Fibroblast of the aortic adventitia (primary cell): ENCODE data around the gene LAMA3. TPM values are rescaled to one million over a fixed set of nuclear protein-coding genes. Genes with fewer than 3 reads are reported as not detected.

ENCODE experiments used
- DNase-seq: peaks from one replicate; pipeline ENCODE4 v3.0.0-alpha.2; 2010; ENCODE audit warnings: low read depth
- H3K4me3 ChIP-seq: 2 replicates; pipeline ENCODE4 v1.5.1; 2011; ENCODE audit warnings: low read depth, mild to moderate bottlenecking, control low read depth, low read length, moderate library complexity
- total RNA-seq: library from RNA; depleted of rRNA; stranded (reverse); fragments of >200 nt; gene quantifications from 2 replicates; pipeline ENCODE4 v1.2.3, GENCODE V29; 2012; ENCODE audit warnings: low replicate concordance
- TF ChIP-seq, protein P1 (sequence below): IDR thresholded peaks from 2 replicates; pipeline ENCODE4 v1.5.1; 2011; ENCODE audit warnings: mild to moderate bottlenecking, low read length, control low read depth, inconsistent platforms; ENCODE audit not compliant: insufficient read depth

Gene LAMA3, protein sequence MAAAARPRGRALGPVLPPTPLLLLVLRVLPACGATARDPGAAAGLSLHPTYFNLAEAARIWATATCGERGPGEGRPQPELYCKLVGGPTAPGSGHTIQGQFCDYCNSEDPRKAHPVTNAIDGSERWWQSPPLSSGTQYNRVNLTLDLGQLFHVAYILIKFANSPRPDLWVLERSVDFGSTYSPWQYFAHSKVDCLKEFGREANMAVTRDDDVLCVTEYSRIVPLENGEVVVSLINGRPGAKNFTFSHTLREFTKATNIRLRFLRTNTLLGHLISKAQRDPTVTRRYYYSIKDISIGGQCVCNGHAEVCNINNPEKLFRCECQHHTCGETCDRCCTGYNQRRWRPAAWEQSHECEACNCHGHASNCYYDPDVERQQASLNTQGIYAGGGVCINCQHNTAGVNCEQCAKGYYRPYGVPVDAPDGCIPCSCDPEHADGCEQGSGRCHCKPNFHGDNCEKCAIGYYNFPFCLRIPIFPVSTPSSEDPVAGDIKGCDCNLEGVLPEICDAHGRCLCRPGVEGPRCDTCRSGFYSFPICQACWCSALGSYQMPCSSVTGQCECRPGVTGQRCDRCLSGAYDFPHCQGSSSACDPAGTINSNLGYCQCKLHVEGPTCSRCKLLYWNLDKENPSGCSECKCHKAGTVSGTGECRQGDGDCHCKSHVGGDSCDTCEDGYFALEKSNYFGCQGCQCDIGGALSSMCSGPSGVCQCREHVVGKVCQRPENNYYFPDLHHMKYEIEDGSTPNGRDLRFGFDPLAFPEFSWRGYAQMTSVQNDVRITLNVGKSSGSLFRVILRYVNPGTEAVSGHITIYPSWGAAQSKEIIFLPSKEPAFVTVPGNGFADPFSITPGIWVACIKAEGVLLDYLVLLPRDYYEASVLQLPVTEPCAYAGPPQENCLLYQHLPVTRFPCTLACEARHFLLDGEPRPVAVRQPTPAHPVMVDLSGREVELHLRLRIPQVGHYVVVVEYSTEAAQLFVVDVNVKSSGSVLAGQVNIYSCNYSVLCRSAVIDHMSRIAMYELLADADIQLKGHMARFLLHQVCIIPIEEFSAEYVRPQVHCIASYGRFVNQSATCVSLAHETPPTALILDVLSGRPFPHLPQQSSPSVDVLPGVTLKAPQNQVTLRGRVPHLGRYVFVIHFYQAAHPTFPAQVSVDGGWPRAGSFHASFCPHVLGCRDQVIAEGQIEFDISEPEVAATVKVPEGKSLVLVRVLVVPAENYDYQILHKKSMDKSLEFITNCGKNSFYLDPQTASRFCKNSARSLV (N-terminal part only)
- 5.1 and 15.7 TPM in 2 replicates for total RNA-seq

DNA sequence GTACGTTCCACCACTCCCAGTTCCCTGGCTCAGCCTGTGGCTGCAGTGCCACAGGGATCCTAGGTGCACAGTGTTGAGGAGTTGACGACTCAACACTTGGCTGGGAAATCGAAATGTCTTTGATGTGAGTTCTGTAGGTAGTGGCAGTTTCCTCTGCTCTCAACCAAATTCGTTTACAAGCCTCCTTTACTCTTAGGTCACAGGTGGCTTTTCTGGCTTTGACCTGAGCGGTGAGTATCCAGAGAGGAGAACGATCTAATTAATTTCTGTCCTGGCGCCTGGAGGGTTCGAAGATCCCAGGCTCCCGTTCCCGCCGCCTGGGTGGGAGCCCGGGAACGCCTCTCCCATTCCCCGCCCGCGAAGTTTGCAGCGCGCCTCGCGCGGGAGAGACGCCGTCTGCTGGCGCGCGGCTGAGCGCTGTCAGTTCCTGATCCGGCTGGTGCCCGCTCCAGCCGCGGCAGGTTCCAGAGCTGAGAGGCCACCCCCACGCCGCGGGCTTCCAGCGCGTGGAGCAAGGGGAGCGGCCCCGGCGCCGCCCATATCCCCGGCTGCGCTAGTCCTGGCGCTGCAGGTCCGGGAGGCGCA is at the start of gene LAMA3:
TSS of gene LAMA3 (plus strand) at position 423 of the 585 bp plus-strand sequence. CDS start 231 bp downstream, outside the sequence.
- peak; percentile 31 for DNase-seq
- TF ChIP-seq, protein P1, sequence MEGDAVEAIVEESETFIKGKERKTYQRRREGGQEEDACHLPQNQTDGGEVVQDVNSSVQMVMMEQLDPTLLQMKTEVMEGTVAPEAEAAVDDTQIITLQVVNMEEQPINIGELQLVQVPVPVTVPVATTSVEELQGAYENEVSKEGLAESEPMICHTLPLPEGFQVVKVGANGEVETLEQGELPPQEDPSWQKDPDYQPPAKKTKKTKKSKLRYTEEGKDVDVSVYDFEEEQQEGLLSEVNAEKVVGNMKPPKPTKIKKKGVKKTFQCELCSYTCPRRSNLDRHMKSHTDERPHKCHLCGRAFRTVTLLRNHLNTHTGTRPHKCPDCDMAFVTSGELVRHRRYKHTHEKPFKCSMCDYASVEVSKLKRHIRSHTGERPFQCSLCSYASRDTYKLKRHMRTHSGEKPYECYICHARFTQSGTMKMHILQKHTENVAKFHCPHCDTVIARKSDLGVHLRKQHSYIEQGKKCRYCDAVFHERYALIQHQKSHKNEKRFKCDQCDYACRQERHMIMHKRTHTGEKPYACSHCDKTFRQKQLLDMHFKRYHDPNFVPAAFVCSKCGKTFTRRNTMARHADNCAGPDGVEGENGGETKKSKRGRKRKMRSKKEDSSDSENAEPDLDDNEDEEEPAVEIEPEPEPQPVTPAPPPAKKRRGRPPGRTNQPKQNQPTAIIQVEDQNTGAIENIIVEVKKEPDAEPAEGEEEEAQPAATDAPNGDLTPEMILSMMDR = peak; percentile 15

DNA sequence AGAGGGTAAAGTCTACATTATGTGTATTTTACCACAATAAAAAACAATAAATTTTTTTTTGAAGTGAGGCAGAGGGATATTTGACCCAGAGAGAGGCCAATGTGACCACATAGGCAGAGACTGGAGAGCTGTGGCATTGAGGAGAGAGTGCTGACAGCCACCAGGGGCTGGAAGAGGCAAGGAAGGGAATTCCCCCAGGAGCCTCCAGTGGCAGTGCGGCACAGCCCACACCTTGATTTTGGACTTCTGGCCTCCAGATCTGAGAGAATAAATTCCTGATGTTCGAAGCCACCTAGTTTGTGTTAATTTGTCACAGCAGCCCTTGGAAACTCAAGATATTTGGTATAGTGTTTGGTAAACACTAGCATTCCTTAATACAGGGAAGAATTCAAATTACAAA is 49.2 kb upstream of the LAMA3 start:
- TF ChIP-seq, protein P1 = peak; percentile 22
- DNase-seq = no peak
- no peak overlapping the region for H3K4me3 ChIP-seq

More for the DNA sequence above, at the start of gene LAMA3:
- peak within 1 kb of the TSS; percentile 62 for H3K4me3 ChIP-seq

DNA sequence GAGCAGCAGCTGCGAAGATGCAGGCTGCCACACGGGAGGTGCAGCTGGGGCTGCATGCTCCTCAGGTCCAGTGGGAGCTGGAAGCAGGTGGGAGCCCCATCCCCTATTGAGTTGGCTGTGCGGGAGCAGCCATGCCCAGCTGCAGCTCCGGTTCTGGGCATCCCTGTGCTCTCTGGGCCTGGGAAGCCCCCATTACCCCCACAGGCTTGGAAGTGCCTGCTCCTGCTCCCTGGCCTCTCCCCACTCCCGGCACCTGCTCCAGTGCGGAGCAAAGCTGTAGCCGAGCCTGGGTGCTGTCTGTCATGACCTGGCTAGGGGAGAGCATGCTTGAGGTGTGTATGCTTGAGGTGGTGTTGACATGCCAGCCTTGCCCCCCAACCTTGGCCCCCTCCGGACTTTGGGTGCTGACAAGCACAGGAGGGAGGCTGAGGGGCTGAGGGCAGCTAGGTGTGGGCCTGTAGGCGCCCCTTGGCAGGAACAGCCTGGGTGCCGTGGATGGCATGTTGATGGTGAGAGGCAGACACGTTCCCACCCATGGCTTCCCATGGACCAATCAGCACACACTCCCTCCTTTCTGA is 48.0 kb upstream of the LAMA3 start:
- no peak overlapping the region for H3K4me3 ChIP-seq
- TF ChIP-seq, protein P1 = no peak
- no peak for DNase-seq

DNA sequence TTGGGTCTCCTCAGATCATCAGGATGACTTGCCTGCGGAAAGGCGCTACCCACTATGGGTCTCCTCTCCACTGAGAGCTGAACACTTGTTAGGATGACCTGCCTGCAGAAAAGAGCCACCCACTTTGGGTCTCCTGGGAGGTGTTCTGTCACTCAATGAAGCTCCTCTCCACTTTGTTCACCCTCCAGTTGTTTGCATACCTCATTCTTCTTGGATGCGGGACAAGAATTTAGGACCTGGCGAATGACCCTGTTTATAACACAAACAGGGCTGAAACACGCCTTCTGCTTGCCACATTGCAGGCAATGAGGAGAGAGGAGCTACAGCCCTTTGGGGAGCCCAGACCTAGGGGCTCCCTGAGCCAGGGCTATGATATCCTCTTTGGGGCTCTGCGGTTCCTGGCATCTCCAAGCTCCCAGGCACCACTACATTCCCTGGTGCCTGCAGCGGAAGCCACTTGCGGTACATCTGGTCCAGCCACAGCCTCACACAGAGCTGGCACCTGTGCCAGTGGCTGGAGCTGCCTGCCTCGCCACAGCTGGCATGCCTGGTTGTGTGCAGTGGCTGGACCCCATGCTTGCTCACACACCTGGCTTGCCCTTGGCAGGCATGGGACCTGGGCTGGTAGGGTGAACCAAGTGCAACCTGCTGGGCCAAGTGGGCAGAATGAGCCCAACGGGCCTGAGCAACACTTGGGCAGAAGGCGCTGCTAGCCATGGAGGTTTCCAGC is 47.2 kb upstream of the LAMA3 start:
- TF ChIP-seq, protein P1 = no peak
- no peak for DNase-seq

GRCh38 chr18:23643815-23644490 is 45.3 kb upstream of the LAMA3 start:
- TF ChIP-seq, protein P1 = no peak
- no peak for DNase-seq
- no peak overlapping the region for H3K4me3 ChIP-seq

More for the DNA sequence above, 47.2 kb upstream of the LAMA3 start:
- no peak overlapping the region for H3K4me3 ChIP-seq
